Stimulated activated CD8-positive, alpha-beta memory T cell treated with anti-CD3 and anti-CD28 coated beads, Interleukin-7, amount 100 ng/mL, for 1 hour (primary cell): Measurements from ENCODE around the gene CXCL5.

Experiments
- DNase-seq, 2 donors: peaks; one replicate each; pipeline ENCODE4 v3.0.0-alpha.2; 2020; ENCODE audit warnings: low read depth in 2 of 2

CXCL5 gene

GRCh38 chr4:73998040-73999011 lies at the start of gene CXCL5:
TSS of gene CXCL5 (minus strand) at chr4:73998677. CDS start at chr4:73998581, 96 bp downstream.
- no peak for DNase-seq

- DNase-seq: no peak
Measured at GRCh38 chr4:74047152-74047551, 48.7 kb upstream of the CXCL5 start.

DNA sequence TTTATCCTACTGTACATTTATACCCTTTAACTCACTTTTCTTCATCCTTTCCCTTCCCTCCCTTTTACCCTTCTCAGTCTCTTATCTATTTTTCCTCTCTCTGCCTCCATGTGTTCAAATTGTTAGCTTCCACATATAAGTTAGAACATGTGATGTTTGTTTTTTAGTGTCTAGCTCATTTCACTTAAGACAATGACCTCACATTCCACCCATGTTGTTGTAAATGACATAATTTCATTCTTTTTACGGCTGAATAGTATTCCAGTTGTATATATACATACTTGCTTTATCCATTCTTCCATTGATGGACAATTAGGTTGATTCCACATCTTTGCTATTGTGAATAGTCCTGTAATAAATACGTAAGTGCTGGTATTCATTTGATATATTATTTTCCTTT lies 47.3 kb upstream of the CXCL5 start:
- DNase-seq: no peak

- DNase-seq: no peak
Measured at GRCh38 chr4:74045247-74045646, 46.8 kb upstream of the CXCL5 start.

DNA sequence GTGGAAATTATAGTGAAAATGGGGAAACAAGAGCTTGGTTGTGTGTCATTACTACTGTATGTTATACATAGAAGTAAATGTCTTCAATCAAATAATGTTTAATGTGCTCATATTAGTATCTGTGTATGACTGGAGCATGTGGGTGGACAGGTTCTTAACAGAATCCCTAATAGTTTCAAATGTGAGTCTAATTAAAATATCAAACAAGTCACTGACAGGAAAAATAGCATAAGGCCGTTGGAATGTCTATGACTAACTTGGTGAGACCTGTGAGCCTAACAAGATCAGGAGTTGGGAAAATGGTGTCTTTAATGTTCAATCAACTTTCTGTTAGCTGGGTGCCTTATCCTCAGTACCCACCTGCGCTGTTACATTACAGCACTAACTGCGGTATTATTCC lies 46.2 kb upstream of the CXCL5 start:
- no peak for DNase-seq

GRCh38 chr4:74042681-74043080 lies 44.2 kb upstream of the CXCL5 start:
- no peak for DNase-seq

DNA sequence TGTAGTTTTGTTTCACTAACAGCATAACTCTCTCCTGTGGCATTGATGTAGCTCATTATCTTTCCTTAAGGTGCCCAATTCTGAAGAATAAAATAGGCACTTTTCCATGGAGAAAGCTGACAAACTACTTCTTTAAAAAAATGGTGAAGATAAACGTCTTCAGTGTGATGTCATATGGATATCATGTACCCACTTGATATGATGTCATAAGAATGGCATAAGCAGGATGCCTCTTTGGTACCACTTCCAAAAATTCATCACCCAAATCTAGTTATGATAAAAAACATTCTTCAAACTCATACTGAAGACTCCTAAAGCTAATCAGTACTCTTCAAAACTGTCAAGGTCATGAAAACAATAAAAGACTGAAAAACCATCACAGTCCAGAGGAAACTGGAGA lies 42.9 kb upstream of the CXCL5 start:
- no peak for DNase-seq

DNA sequence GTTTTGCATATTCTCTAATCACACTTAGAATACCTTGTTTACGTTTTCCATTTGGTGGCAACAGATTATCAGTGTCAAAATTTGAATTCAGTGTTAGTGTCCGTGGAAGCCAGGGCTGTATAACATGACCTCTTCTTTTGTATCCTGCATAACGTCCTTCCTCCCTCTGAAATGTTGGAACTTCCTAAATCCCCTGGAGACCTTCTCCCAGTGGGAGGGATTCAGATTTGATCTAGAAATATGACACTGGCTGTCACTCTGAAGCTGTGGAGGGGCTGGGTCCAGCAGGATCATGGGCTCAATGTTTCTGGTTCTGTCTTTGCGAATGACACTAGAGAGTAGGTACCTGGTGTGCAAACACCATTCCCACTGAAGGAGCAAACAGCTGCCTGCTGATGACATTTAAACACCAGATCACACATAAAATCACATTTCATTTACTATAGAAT lies 40.9 kb upstream of the CXCL5 start:
- DNase-seq: no peak

- no peak for DNase-seq
Measured at GRCh38 chr4:74038425-74039314, 40.2 kb upstream of the CXCL5 start, which contains the start of gene CXCL3. TSS of gene CXCL3 (minus strand) at chr4:74038689. CDS start at chr4:74038611, 78 bp downstream.

GRCh38 chr4:74038086-74038424 lies 39.6 kb upstream of the CXCL5 start:
- no peak for DNase-seq

- no peak for DNase-seq
Measured at GRCh38 chr4:74037076-74037955, 38.8 kb upstream of the CXCL5 start.

DNA sequence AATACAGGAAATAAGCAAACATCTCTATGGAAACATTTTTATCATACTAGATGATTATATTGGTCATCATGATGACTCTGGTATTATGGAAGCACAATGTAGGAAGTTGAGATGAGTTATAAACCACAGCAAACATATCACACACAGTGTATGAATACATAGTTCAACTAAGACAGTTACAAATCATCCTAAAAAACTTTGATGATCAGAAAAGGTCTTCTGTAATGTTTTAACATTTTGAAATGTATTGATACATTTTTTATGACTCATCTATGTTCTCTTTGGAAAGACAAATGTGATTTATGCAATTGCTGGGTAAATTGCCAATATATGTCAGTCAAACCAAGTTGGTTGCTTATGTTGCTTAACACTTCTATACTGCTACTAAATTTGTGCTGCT lies 35.3 kb upstream of the CXCL5 start:
- DNase-seq: no peak

GRCh38 chr4:74032064-74032463 lies 33.6 kb upstream of the CXCL5 start:
- DNase-seq: no peak

- DNase-seq: no peak
Measured at GRCh38 chr4:74031576-74031975, 33.1 kb upstream of the CXCL5 start.

- no peak for DNase-seq
Measured at GRCh38 chr4:74030285-74030684, 31.8 kb upstream of the CXCL5 start.

GRCh38 chr4:74028504-74028903 lies 30.0 kb upstream of the CXCL5 start:
- DNase-seq: no peak

DNA sequence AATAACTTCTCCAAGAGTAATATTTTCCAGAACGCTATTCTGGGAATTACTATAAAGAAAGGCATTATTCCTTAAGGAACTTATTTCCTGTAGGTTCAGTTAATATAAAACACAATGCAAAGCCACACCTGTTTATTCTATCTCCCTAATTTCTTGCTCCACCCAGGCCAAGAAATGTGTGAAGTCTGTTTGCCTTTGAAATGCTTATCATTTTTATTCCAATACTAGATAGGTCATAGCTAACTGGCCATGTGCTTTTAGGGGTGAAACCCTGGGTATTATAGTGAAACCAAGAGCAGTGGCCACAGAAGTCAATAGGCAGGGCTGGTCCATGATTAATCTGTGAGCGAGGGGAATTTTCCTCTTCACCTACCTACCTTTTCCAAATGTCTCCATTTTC lies 25.2 kb upstream of the CXCL5 start:
- no peak for DNase-seq

DNA sequence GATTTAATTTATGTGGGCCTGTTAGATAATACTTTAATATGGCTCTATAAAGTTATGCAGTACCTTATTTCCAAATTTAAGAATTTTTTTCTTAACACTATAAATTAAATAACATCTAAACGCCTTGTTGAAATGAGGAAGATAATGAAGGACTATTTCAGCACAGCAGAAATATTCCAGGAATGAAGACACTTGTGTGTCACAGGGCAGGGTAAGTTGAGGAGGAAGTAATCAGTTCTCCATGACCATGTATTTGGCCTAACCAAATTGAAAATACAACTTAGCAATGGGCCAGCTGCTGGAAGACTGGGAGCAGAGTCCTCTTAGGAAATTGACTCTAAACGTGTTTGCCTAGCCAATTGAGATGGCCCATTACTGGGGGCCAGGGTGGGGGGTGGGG lies 23.1 kb upstream of the CXCL5 start:
- no peak for DNase-seq

GRCh38 chr4:74018771-74019170 lies 20.3 kb upstream of the CXCL5 start:
- DNase-seq: no peak

DNA sequence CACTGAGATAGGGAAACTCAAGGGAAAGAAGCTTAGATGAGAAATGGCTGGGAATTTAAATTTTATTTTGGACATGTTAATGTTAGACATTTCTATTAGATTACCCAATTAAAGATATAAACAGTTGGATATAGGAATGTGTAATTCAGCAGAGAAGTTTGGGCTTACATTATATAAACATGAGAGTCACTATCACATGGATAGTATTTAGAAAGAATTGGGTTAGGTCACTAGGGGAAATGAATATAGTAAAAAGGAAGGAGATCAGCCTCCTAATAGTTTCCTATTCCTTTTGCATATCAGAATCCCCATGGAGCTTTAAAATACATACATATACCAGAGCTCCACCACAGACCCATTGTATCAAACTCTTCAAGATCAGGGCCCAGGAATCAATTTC lies 19.6 kb upstream of the CXCL5 start:
- DNase-seq: no peak

- no peak for DNase-seq
Measured at GRCh38 chr4:74016068-74016467, 17.6 kb upstream of the CXCL5 start.
